ENCODE measurements around the gene RGS6.

The RGS6 gene

GRCh38 chr14:72118841-72119240, 186.6 kb downstream of the RGS6 start:
- H3K9ac ChIP-seq (ENCODE audit: low read length) = no peak overlapping the region
- no peak overlapping the region for H3K27ac ChIP-seq (ENCODE audit: low read depth, low read length)
- no peak overlapping the region for H3K4me3 ChIP-seq (ENCODE audit: low read depth, low read length)
- H3K36me3 ChIP-seq (ENCODE audit: control insufficient read depth, insufficient read depth, low read length) = no peaks in the 10 kb centered on the region
- no peaks in the 10 kb centered on the region for H3K4me1 ChIP-seq (ENCODE audit: control insufficient read depth, insufficient read depth, low read length)
- no peaks in the 10 kb centered on the region for H3K27me3 ChIP-seq (ENCODE audit: control insufficient read depth, insufficient read depth, low read length)
- no peaks in the 10 kb centered on the region for H3K9me3 ChIP-seq (ENCODE audit: control insufficient read depth, insufficient read depth, low read depth, low read length)

- no peaks in the 10 kb centered on the region for H3K36me3 ChIP-seq (ENCODE audit: control insufficient read depth, insufficient read depth, low read length)
- no peaks in the 10 kb centered on the region for H3K4me1 ChIP-seq (ENCODE audit: control insufficient read depth, insufficient read depth, low read length)
- no peak overlapping the region for H3K9ac ChIP-seq (ENCODE audit: low read length)
- no peaks in the 10 kb centered on the region for H3K27me3 ChIP-seq (ENCODE audit: control insufficient read depth, insufficient read depth, low read length)
- no peak overlapping the region for H3K4me3 ChIP-seq (ENCODE audit: low read depth, low read length)
- H3K27ac ChIP-seq (ENCODE audit: low read depth, low read length) = no peak overlapping the region
- H3K9me3 ChIP-seq (ENCODE audit: control insufficient read depth, insufficient read depth, low read depth, low read length) = 0 out of 2 replicates have a peak, but pooled peaks cover 2% of the 10 kb centered on the region
Observed at GRCh38 chr14:72120315-72120714, 188.1 kb downstream of the RGS6 start.

GRCh38 chr14:72123755-72124154, 191.5 kb downstream of the RGS6 start:
- Histone ChIP-seq H3K9ac (ENCODE audit: low read length) (no peak overlapping the region), H3K4me1 (ENCODE audit: control insufficient read depth, insufficient read depth, low read length) (no peaks in the 10 kb centered on the region), H3K27ac (ENCODE audit: low read depth, low read length) (no peak overlapping the region), H3K4me3 (ENCODE audit: low read depth, low read length) (no peak overlapping the region), H3K36me3 (ENCODE audit: control insufficient read depth, insufficient read depth, low read length) (no peaks in the 10 kb centered on the region), H3K9me3 (ENCODE audit: control insufficient read depth, insufficient read depth, low read depth, low read length) (0 out of 2 replicates have a peak, but pooled peaks cover 2% of the 10 kb centered on the region), H3K27me3 (ENCODE audit: control insufficient read depth, insufficient read depth, low read length) (no peaks in the 10 kb centered on the region)

- H3K4me3 ChIP-seq (ENCODE audit: low read depth, low read length) = no peak overlapping the region
- H3K27me3 ChIP-seq (ENCODE audit: control insufficient read depth, insufficient read depth, low read length) = no peaks in the 10 kb centered on the region
- H3K36me3 ChIP-seq (ENCODE audit: control insufficient read depth, insufficient read depth, low read length) = no peaks in the 10 kb centered on the region
- no peaks in the 10 kb centered on the region for H3K4me1 ChIP-seq (ENCODE audit: control insufficient read depth, insufficient read depth, low read length)
- H3K9me3 ChIP-seq (ENCODE audit: control insufficient read depth, insufficient read depth, low read depth, low read length) = 0 out of 2 replicates have a peak, but pooled peaks cover 2% of the 10 kb centered on the region
- no peak overlapping the region for H3K9ac ChIP-seq (ENCODE audit: low read length)
- no peak overlapping the region for H3K27ac ChIP-seq (ENCODE audit: low read depth, low read length)
Observed at GRCh38 chr14:72124171-72124570, 191.9 kb downstream of the RGS6 start.

GRCh38 chr14:72126091-72126490, 193.9 kb downstream of the RGS6 start:
- Histone ChIP-seq H3K27ac (ENCODE audit: low read depth, low read length) (no peak overlapping the region), H3K4me1 (ENCODE audit: control insufficient read depth, insufficient read depth, low read length) (no peaks in the 10 kb centered on the region), H3K9ac (ENCODE audit: low read length) (no peak overlapping the region)

GRCh38 chr14:72126561-72126960, 194.3 kb downstream of the RGS6 start:
- H3K36me3 ChIP-seq (ENCODE audit: control insufficient read depth, insufficient read depth, low read length) = no peaks in the 10 kb centered on the region
- 0 out of 2 replicates have a peak, but pooled peaks cover 2% of the 10 kb centered on the region for H3K9me3 ChIP-seq (ENCODE audit: control insufficient read depth, insufficient read depth, low read depth, low read length)
- no peak overlapping the region for H3K9ac ChIP-seq (ENCODE audit: low read length)
- no peaks in the 10 kb centered on the region for H3K4me1 ChIP-seq (ENCODE audit: control insufficient read depth, insufficient read depth, low read length)
- H3K4me3 ChIP-seq (ENCODE audit: low read depth, low read length) = no peak overlapping the region
- no peak overlapping the region for H3K27ac ChIP-seq (ENCODE audit: low read depth, low read length)
- H3K27me3 ChIP-seq (ENCODE audit: control insufficient read depth, insufficient read depth, low read length) = no peaks in the 10 kb centered on the region

More at GRCh38 chr14:72126091-72126490, 193.9 kb downstream of the RGS6 start:
- Histone ChIP-seq H3K27me3 (ENCODE audit: control insufficient read depth, insufficient read depth, low read length) (no peaks in the 10 kb centered on the region), H3K4me3 (ENCODE audit: low read depth, low read length) (no peak overlapping the region), H3K36me3 (ENCODE audit: control insufficient read depth, insufficient read depth, low read length) (no peaks in the 10 kb centered on the region), H3K9me3 (ENCODE audit: control insufficient read depth, insufficient read depth, low read depth, low read length) (0 out of 2 replicates have a peak, but pooled peaks cover 2% of the 10 kb centered on the region)

- no peaks in the 10 kb centered on the region for H3K4me1 ChIP-seq (ENCODE audit: control insufficient read depth, insufficient read depth, low read length)
- H3K9ac ChIP-seq (ENCODE audit: low read length) = no peak overlapping the region
- H3K36me3 ChIP-seq (ENCODE audit: control insufficient read depth, insufficient read depth, low read length) = no peaks in the 10 kb centered on the region
- H3K9me3 ChIP-seq (ENCODE audit: control insufficient read depth, insufficient read depth, low read depth, low read length) = 0 out of 2 replicates have a peak, but pooled peaks cover 2% of the 10 kb centered on the region
- H3K4me3 ChIP-seq (ENCODE audit: low read depth, low read length) = no peak overlapping the region
- no peaks in the 10 kb centered on the region for H3K27me3 ChIP-seq (ENCODE audit: control insufficient read depth, insufficient read depth, low read length)
- no peak overlapping the region for H3K27ac ChIP-seq (ENCODE audit: low read depth, low read length)
Observed at GRCh38 chr14:72128629-72129028, 196.4 kb downstream of the RGS6 start.

GRCh38 chr14:72129291-72129690, 197.1 kb downstream of the RGS6 start:
- Histone ChIP-seq H3K36me3 (ENCODE audit: control insufficient read depth, insufficient read depth, low read length) (no peaks in the 10 kb centered on the region), H3K4me1 (ENCODE audit: control insufficient read depth, insufficient read depth, low read length) (no peaks in the 10 kb centered on the region), H3K4me3 (ENCODE audit: low read depth, low read length) (no peak overlapping the region), H3K27ac (ENCODE audit: low read depth, low read length) (no peak overlapping the region), H3K27me3 (ENCODE audit: control insufficient read depth, insufficient read depth, low read length) (no peaks in the 10 kb centered on the region), H3K9me3 (ENCODE audit: control insufficient read depth, insufficient read depth, low read depth, low read length) (0 out of 2 replicates have a peak, but pooled peaks cover 2% of the 10 kb centered on the region), H3K9ac (ENCODE audit: low read length) (no peak overlapping the region)

GRCh38 chr14:72141084-72141483, 208.9 kb downstream of the RGS6 start:
- Histone ChIP-seq H3K27ac (ENCODE audit: low read depth, low read length) (no peak overlapping the region), H3K4me3 (ENCODE audit: low read depth, low read length) (no peak overlapping the region), H3K9me3 (ENCODE audit: control insufficient read depth, insufficient read depth, low read depth, low read length) (0 out of 2 replicates have a peak, but pooled peaks cover 2% of the 10 kb centered on the region), H3K4me1 (ENCODE audit: control insufficient read depth, insufficient read depth, low read length) (no peaks in the 10 kb centered on the region), H3K9ac (ENCODE audit: low read length) (no peak overlapping the region), H3K36me3 (ENCODE audit: control insufficient read depth, insufficient read depth, low read length) (no peaks in the 10 kb centered on the region), H3K27me3 (ENCODE audit: control insufficient read depth, insufficient read depth, low read length) (no peaks in the 10 kb centered on the region)

GRCh38 chr14:72142328-72142727, 210.1 kb downstream of the RGS6 start:
- 0 out of 2 replicates have a peak, but pooled peaks cover 2% of the 10 kb centered on the region for H3K9me3 ChIP-seq (ENCODE audit: control insufficient read depth, insufficient read depth, low read depth, low read length)
- H3K9ac ChIP-seq (ENCODE audit: low read length) = no peak overlapping the region
- no peak overlapping the region for H3K27ac ChIP-seq (ENCODE audit: low read depth, low read length)
- no peaks in the 10 kb centered on the region for H3K27me3 ChIP-seq (ENCODE audit: control insufficient read depth, insufficient read depth, low read length)
- H3K4me1 ChIP-seq (ENCODE audit: control insufficient read depth, insufficient read depth, low read length) = no peaks in the 10 kb centered on the region
- H3K36me3 ChIP-seq (ENCODE audit: control insufficient read depth, insufficient read depth, low read length) = no peaks in the 10 kb centered on the region
- no peak overlapping the region for H3K4me3 ChIP-seq (ENCODE audit: low read depth, low read length)

GRCh38 chr14:72146241-72146640, 214.0 kb downstream of the RGS6 start:
- Histone ChIP-seq H3K4me1 (ENCODE audit: control insufficient read depth, insufficient read depth, low read length) (no peaks in the 10 kb centered on the region), H3K9me3 (ENCODE audit: control insufficient read depth, insufficient read depth, low read depth, low read length) (no peaks in the 10 kb centered on the region), H3K36me3 (ENCODE audit: control insufficient read depth, insufficient read depth, low read length) (no peaks in the 10 kb centered on the region), H3K27me3 (ENCODE audit: control insufficient read depth, insufficient read depth, low read length) (no peaks in the 10 kb centered on the region), H3K27ac (ENCODE audit: low read depth, low read length) (no peak overlapping the region), H3K9ac (ENCODE audit: low read length) (no peak overlapping the region), H3K4me3 (ENCODE audit: low read depth, low read length) (no peak overlapping the region)
